ENCODE results near the gene PPP4R1. TPM values are rescaled to one million over a fixed set of nuclear protein-coding genes. Genes with fewer than 3 reads are reported as not detected.
A peak's percentile ranks its signal among the peaks of the same experiment; 100 is the strongest.

PPP4R1 gene
- total and polyA plus RNA-seq, 12 donors: 22.8 to 104 (median 58.0) TPM

DNA sequence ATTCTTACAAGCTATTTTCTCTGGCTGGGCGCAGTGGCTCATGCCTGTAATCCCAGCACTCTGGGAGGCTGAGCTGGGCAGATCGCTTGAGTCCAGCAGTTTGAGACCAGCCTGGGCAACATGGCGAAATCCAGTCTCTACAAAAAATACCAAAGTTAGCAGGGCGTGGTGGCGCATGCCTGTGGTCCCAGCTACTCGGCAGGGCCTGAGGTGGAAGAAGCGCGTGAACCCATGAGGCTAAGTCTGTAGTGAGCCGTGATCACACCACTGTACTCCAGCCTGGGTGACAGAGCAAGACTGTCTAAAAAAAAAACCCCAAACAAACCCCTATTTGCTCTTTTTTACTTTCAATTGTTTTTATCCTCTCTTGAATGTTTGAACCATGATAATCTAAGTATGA, 37.0 kb downstream of the PPP4R1 start:
- no peak for DNase-seq
- no peaks in the 10 kb centered on the region for H3K9me3 ChIP-seq (replicated peaks in 1 of 3)
- 91 to 99% (median 95%) methylated on average over 9 of the region's 9 CpGs for WGBS, 4 donors
- TF ChIP-seq, protein P1, sequence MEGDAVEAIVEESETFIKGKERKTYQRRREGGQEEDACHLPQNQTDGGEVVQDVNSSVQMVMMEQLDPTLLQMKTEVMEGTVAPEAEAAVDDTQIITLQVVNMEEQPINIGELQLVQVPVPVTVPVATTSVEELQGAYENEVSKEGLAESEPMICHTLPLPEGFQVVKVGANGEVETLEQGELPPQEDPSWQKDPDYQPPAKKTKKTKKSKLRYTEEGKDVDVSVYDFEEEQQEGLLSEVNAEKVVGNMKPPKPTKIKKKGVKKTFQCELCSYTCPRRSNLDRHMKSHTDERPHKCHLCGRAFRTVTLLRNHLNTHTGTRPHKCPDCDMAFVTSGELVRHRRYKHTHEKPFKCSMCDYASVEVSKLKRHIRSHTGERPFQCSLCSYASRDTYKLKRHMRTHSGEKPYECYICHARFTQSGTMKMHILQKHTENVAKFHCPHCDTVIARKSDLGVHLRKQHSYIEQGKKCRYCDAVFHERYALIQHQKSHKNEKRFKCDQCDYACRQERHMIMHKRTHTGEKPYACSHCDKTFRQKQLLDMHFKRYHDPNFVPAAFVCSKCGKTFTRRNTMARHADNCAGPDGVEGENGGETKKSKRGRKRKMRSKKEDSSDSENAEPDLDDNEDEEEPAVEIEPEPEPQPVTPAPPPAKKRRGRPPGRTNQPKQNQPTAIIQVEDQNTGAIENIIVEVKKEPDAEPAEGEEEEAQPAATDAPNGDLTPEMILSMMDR (IDR thresholded peaks at IDR 0.05): no peak
- no peak for TF ChIP-seq POLR2A (IDR thresholded peaks at IDR 0.05)
- H3K36me3 ChIP-seq (replicated peaks in 1 of 2): peaks cover 0 to 9% of the 10 kb centered on the region in 2 donors
- H3K27me3 ChIP-seq: no peaks in the 10 kb centered on the region
- H3K27ac ChIP-seq: no peak overlapping the region
- H3K4me1 ChIP-seq (replicated peaks in 1 of 2): peaks cover 0 to 5% of the 10 kb centered on the region in 2 donors
- intact Hi-C loops (cut with DNase I): no loop called here
- H3K4me3 ChIP-seq: no peak overlapping the region

GRCh38 chr18:9575558-9575957, 38.8 kb downstream of the PPP4R1 start:
- DNase-seq: peak; percentile 85 to 94 (median 89)
- no peaks in the 10 kb centered on the region for H3K9me3 ChIP-seq (replicated peaks in 1 of 3)
- H3K4me3 ChIP-seq: no peak overlapping the region
- H3K4me1 ChIP-seq (replicated peaks in 1 of 2): peaks cover 0 to 5% of the 10 kb centered on the region in 2 donors
- intact Hi-C loops (cut with DNase I): no loop called here
- no peak for TF ChIP-seq POLR2A (IDR thresholded peaks at IDR 0.05)
- TF ChIP-seq, protein P1 (IDR thresholded peaks at IDR 0.05): peak; percentile 80 to 95 (median 91)
- H3K27ac ChIP-seq: peak overlapping the region in 2 of 5 donors; percentile 19 to 34
- no peaks in the 10 kb centered on the region for H3K27me3 ChIP-seq
- WGBS, 4 donors: 6 to 14% (median 7%) methylated on average over 5 of the region's 5 CpGs
- peaks cover 0 to 4% of the 10 kb centered on the region in 2 donors for H3K36me3 ChIP-seq (replicated peaks in 1 of 2)

DNA sequence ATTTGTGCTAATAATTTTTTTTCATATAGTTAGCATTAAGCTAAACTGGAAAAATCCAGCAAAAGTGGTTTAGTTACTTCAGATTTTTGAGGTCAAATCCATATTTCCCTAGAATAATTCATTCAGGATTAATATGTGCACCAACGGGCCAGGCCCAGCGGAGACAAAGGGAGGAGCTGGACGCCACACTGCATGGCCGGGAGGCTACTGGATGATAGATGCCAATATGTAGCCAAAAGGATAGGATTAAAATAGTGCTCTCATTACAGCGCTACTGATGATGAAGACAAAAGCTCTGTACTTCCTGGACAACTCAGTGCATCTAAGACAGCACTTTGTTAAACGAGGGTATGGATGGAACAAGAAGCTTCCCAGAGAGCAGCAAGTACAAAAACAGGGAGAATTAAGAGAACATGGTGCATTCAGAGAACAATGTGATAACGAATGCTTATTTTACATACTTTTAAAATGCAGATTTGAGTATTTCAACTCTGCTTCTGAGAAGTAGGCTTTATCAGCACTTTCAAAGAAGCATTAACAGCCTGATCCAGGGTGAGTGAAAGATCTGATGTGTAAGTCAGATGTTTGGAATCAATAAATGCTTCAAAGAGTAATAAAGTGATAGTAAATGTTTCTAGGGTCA, 39.8 kb downstream of the PPP4R1 start:
- intact Hi-C loops (cut with DNase I): no loop called here
- TF ChIP-seq, protein P1 (IDR thresholded peaks at IDR 0.05): no peak
- TF ChIP-seq POLR2A (IDR thresholded peaks at IDR 0.05): no peak
- peaks cover 0 to 5% of the 10 kb centered on the region in 2 donors for H3K4me1 ChIP-seq (replicated peaks in 1 of 2)
- no peaks in the 10 kb centered on the region for H3K27me3 ChIP-seq
- 88 to 92% (median 89%) methylated on average over 7 of the region's 7 CpGs for WGBS, 4 donors
- no peaks in the 10 kb centered on the region for H3K9me3 ChIP-seq (replicated peaks in 1 of 3)
- no peak overlapping the region for H3K27ac ChIP-seq
- no peak for DNase-seq
- peaks cover 0 to 10% of the 10 kb centered on the region in 2 donors for H3K36me3 ChIP-seq (replicated peaks in 1 of 2)
- H3K4me3 ChIP-seq: no peak overlapping the region

- no peak overlapping the region for H3K27ac ChIP-seq
- no peak for TF ChIP-seq POLR2A (IDR thresholded peaks at IDR 0.05)
- TF ChIP-seq, protein P1 (IDR thresholded peaks at IDR 0.05): no peak
- H3K9me3 ChIP-seq (replicated peaks in 1 of 3): no peaks in the 10 kb centered on the region
- no peak for DNase-seq
- 78 to 88% (median 86%) methylated on average over 3 of the region's 3 CpGs for WGBS, 4 donors
- H3K4me3 ChIP-seq: no peak overlapping the region
- H3K4me1 ChIP-seq (replicated peaks in 1 of 2): peaks cover 0 to 5% of the 10 kb centered on the region in 2 donors
- intact Hi-C loops (cut with DNase I): no loop called here
- H3K36me3 ChIP-seq (replicated peaks in 1 of 2): peaks cover 0 to 19% of the 10 kb centered on the region in 2 donors
- H3K27me3 ChIP-seq: no peaks in the 10 kb centered on the region
Measured at GRCh38 chr18:9571546-9571945, 42.8 kb downstream of the PPP4R1 start.
